H1 (cell line): ENCODE data around the gene LRCH1. TPM values are rescaled to one million over a fixed set of nuclear protein-coding genes. Genes with fewer than 3 reads are reported as not detected.

Source experiments
- BCL11A ChIP-seq, 2 experiments: IDR thresholded peaks; one replicate each; pipeline ENCODE4 v1.6.1; 2011; ENCODE audit warnings: low read depth in 2 of 2, low read length in 2 of 2, mild to moderate bottlenecking in 2 of 2
- CHD7 ChIP-seq: fragments of 300-600 bp; sonication (generic); IDR thresholded peaks from 2 replicates; pipeline ENCODE4 v1.7.1; 2012; ENCODE audit warnings: low read length, moderate library complexity, mild to moderate bottlenecking, inconsistent platforms; ENCODE audit not compliant: insufficient replicate concordance
- SUZ12 ChIP-seq: fragments of 200-600 bp; sonication (generic); IDR thresholded peaks from 2 replicates; pipeline ENCODE4 v1.6.1; 2012; ENCODE audit warnings: mild to moderate bottlenecking, inconsistent platforms, low read length, moderate library complexity, mixed read lengths
- TBP ChIP-seq: IDR thresholded peaks from 2 replicates; pipeline ENCODE4 v1.6.1; 2011; ENCODE audit warnings: low read depth, low read length, improper control_type of control experiment
- polyA plus RNA-seq, 7 experiments: library from polyadenylated mRNA; depleted of rRNA in 3 of 7; stranded (reverse) in 5 of 7; unstranded in 2 of 7; fragments of >200 nt in 5 of 7; fragments of 200-250 nt in 2 of 7; gene quantifications; 1 replicate in 5 of 7; 2 replicates in 1 of 7; 4 replicates in 1 of 7; pipeline versions ENCODE4 v1.2.1 to v1.2.3, GENCODE V29; 2011 to 2013; ENCODE audit warnings: missing spikeins in 2 of 7, mixed read lengths in 2 of 7
- total RNA-seq: library from RNA; stranded (reverse); fragmentation: NEBNext Ultra II Directional; extraction: Animal tissue kit (Norgen Biotek cat#: 25700); gene quantifications from 2 replicates; pipeline ENCODE4 v1.2.1, GENCODE V29; 2021

LRCH1 gene
- total and polyA plus RNA-seq, 2 of the 8 experiments (the other 6 are each of a cell fraction or from before 2014, with no cell fraction given), result 3.0 to 10.1 TPM

GRCh38 chr13:46552303-46552682, 677 bp upstream of the LRCH1 start (continued):
- TF ChIP-seq CHD7 (no peak), TBP (no peak), BCL11A (IDR thresholded peaks at IDR 0.05; ENCODE audit: low read depth in 2 of 2, low read length in 2 of 2) (no peak), SUZ12 (no peak)
